HG02981 (cell line): ENCODE data around the gene AVPI1.
"Not testable (repeated sequence)": the region's sequence is repeated elsewhere in the genome, so short reads cannot be mapped to it uniquely, and the experiment has no call there.

Experiments
- ATAC-seq: cut with Tn5 transposase; IDR thresholded peaks from one replicate; pipeline ENCODE4 v1.9.1; 2021; ENCODE audit warnings: mild to moderate bottlenecking, moderate library complexity; ENCODE audit not compliant: unreplicated experiment

Gene AVPI1

GRCh38 chr10:97684368-97684713, 2.7 kb downstream of the AVPI1 start:
- ATAC-seq = not testable (repeated sequence)

DNA sequence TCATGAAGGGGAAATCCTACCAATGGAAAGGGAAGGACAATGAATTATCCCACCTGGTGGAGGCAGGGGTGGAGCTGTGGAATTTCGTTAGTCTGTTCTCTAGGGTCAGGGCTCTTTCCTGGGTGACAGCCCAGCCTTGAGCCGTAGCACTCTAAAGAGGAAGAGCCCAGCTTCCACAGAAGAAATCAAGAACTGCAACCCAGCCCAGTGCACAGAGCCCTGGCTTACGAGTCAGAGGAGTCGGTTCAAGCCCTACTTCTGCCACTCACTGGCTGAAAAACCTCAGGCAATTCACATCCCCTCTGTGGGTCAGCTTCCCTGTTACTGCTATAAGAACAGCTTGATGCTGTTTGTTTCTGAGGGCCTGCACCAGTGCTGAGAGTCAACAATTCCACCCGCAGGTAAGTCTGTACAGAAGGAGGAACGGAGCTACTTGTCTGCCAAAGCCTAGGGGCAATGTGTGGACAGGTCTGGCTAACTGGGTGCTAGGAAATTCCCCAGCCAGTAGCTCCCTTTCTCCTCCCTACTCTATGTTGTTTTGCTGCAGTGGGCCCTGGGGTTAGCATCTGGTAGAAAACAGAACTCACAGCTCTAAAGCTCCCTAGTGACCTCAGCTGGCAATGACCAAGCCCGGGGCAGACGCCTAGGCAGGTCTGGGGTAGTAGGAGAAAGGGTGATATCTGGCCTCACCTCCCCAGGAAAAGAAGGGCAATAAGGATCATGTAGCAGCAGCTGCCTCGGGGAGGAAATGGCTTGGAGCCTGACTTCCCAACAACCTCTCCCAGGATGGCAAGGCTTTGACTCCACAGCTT, 3.3 kb downstream of the AVPI1 start:
- no peak for ATAC-seq

DNA sequence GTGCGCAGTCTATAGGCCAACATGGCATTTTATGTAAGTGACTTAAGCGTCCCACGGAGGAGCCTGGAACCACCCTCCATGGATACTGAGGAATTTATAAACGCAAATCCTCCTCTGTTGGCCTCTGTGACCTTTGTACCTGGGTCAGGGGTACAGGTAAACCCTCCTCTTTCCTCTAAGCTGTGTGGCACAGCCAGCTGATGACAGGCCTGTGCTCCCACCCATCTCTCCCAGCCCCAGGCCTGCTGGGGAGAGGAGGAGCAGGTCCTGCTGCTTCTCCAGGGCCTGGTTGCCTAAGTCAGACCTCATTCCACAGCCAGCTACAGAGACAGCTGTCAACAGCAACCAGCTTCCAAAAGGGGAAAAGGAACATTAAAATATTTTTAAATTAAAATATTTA, 5.0 kb downstream of the AVPI1 start:
- ATAC-seq = no peak

GRCh38 chr10:97679594-97679993, 7.4 kb downstream of the AVPI1 start:
- no peak for ATAC-seq

GRCh38 chr10:97676770-97677581, 10.1 kb downstream of the AVPI1 start:
- peak; percentile 64 for ATAC-seq

- ATAC-seq = no peak
These were observed 11.8 kb downstream of the AVPI1 start for GRCh38 chr10:97675222-97675621.

- no peak for ATAC-seq
These were observed 13.1 kb downstream of the AVPI1 start for GRCh38 chr10:97673736-97674525.

GRCh38 chr10:97669571-97669970, 17.5 kb downstream of the AVPI1 start:
- no peak for ATAC-seq

GRCh38 chr10:97667463-97667862, 19.6 kb downstream of the AVPI1 start:
- ATAC-seq = no peak

DNA sequence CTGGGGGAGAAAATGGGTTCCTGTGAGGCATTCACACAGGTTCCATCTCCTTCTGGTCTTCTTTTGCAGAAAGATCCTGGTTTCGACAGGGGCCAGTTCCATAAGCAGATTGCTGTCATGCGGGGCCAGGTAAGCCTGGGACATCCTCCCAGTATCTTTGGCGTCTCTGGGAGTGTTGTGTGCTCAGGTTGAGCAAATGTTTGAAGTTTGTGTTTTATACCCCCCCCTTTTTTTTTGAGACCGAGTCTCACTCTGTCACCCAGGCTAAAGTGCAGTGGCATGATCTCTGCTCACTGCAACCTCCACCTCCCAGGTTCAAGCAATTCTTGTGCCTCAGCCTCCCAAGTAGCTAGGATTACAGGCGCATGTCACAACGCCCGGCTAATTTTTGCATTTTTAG, 20.0 kb downstream of the AVPI1 start:
- no peak for ATAC-seq

DNA sequence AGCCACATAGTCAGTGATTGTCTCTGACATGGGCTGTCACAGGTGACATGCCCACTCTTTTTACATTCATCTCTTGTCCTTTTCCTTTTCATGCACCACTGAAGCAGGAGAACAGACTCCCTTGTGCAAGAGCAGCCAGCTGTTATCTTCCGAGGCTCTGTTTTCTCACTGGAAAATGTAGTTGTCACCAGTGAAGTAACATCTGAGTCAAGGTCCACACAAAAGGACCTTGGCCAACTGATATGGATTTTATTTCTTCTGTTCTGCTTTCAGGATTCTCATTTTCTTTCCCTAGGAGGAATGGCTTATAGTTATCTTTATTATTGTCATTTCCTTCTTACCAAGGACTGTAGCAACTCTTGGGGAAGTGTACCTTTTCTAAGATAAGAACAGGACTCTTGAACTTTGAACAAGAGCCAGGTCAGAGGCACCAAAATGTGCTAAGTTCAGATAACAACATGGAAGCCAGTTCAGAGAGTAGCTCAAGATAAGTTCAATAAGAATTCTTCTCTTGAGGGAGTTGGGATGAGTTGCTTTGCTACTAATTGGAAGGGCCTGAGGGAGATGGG, 22.7 kb downstream of the AVPI1 start:
- ATAC-seq = no peak

- ATAC-seq = no peak
These were observed 27.5 kb downstream of the AVPI1 start for GRCh38 chr10:97659589-97659988.

DNA sequence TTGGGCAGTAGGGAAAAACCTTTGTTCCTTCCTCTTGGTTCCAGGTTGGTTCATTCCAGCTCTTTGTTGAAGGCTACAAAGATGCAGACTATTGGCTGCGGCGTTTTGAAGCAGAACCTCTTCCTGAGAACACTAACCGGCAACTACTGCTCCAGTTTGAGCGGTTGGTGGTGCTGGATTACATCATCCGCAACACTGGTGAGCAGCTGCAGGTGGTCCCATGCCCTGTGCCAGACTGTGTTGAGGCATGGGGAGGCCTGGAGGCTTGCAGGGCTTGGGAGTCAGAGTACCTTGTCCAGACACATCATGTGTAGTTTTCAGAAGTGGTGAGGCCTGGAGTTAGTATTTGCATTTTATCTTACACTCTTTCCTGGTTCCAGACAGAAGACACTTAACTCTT, 30.3 kb downstream of the AVPI1 start:
- ATAC-seq = no peak

- ATAC-seq = no peak
These were observed 35.3 kb downstream of the AVPI1 start for GRCh38 chr10:97651773-97652172.

GRCh38 chr10:97650726-97651125, 36.3 kb downstream of the AVPI1 start:
- ATAC-seq = no peak

GRCh38 chr10:97649405-97649750, 37.7 kb downstream of the AVPI1 start:
- not testable (repeated sequence) for ATAC-seq

GRCh38 chr10:97648562-97649404, 38.3 kb downstream of the AVPI1 start:
- peak; percentile 80 for ATAC-seq

GRCh38 chr10:97647556-97647955, 39.5 kb downstream of the AVPI1 start:
- ATAC-seq = no peak

- ATAC-seq = no peak
These were observed 42.1 kb downstream of the AVPI1 start for GRCh38 chr10:97644936-97645335.

GRCh38 chr10:97643441-97643985, 43.5 kb downstream of the AVPI1 start:
- no peak for ATAC-seq
